Measurements from ENCODE around the gene AUNIP.

The AUNIP gene

DNA sequence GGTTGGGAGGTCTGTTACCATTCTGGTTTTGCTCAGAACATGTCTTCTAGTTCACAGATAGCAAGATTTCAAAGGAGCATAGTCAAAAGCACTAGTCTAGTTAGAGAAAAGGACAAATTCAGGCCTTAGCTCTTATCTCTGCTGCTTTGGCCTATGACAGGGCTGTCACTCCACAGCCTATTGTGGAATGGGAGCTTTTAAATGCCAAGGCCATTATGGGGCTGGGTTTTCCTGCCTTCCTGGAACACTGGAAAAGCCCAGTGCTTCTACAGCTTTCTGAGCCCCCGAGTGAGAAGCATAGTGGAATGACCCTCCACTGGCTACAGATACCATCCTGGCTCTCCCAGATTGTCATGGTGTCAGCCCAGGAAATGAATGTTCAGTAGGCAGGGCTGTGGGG, 30.2 kb downstream of the AUNIP start:
- no peak for DNase-seq (ENCODE audit: low spot score)

DNA sequence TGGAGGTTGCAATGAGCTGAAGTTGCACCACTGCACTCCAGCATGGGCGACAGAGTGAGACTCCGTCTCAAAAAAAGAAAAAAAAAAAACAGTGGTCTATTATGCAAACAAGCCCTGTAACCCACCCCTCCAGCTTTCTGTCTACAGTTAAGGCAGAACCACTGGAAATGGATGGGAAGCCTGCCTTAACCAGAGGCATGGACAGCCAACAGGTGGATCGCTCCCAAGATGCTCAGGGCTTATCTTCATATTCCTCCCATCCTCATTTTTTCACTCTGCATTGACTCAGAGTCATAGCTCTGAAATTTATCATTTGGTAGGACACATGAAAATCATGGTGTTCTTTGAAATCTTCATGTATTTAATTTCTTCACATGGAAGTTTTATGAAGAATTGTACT, 30.8 kb downstream of the AUNIP start:
- no peak for DNase-seq (ENCODE audit: low spot score)

DNA sequence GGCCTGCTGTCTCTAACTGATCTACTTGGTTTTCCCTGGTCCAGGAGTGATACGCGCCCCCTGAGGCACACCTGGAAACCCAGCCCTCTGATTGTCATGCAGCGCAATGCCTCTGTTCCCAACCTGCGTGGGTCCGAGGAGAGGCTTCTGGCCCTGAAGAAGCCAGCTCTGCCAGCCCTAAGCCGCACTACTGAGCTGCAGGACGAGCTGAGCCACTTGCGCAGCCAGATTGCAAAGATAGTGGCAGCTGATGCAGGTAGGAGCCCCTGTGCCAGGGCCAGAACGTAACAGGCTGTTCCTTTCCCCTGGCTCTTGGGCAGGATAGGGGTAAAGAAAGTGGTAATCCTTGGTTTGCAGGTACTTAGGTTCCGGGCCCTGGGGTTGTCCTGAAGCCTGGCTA, 32.7 kb downstream of the AUNIP start:
- DNase-seq (ENCODE audit: low spot score): no peak

DNA sequence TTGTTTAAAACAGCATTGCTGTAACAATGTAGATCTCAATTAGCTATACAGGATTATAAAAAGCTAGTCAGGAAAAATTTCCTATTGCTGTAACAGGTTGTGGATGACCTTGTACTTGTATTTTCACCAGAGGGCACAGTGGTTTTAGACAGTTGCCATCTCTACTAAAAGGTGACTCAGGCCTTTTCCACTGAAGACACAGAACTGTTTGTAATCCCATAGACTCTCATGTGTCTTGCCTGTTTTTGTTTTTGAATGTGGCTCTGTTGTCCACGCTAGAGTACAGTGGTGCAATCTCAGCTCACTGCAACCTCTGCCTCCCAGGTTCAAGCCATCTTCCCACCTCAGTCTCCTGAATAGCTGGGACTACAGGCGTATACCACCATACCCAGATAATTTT, 33.7 kb downstream of the AUNIP start:
- DNase-seq (ENCODE audit: low spot score): no peak

DNA sequence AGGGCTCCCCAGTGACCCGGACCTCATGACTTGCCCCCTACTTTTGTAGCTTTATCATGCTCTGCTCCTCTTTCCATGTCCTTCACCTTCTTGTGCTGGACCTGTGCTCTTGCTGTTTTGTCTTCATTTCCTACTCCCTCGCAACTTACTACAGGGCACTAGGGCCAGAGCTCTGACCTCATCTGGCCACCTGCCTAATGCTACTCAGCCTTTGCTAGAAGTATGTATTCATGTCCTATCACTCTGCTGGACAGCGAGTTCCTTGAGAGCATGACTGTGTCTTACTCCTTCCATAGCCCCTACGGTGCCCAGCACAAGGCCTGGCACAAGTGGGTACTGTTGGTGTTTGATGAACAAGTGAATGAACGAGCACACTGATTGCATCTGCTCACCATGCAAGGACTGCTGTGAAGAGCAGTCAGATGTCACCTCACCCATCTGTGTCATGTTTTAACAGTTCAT, 37.6 kb downstream of the AUNIP start:
- DNase-seq (ENCODE audit: low spot score): no peak

DNA sequence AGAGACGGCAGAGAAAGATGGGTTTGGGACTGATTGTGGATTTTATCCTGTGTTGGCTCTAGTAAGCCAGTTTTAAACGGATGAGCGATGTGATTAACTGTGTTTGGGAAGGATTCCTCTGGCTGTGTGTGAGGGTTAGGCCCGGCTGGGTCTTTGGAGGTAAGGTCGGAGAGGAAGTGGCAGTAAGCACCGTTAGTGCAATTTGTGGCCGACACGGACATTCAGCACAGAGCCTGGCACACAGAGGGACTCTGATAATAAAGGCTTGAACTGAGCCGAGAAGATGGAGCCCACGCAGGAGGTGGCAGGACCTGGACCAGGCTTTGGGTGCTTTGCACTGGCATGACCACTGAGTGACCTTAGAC, 38.2 kb downstream of the AUNIP start:
- no peak for DNase-seq (ENCODE audit: low spot score)

DNA sequence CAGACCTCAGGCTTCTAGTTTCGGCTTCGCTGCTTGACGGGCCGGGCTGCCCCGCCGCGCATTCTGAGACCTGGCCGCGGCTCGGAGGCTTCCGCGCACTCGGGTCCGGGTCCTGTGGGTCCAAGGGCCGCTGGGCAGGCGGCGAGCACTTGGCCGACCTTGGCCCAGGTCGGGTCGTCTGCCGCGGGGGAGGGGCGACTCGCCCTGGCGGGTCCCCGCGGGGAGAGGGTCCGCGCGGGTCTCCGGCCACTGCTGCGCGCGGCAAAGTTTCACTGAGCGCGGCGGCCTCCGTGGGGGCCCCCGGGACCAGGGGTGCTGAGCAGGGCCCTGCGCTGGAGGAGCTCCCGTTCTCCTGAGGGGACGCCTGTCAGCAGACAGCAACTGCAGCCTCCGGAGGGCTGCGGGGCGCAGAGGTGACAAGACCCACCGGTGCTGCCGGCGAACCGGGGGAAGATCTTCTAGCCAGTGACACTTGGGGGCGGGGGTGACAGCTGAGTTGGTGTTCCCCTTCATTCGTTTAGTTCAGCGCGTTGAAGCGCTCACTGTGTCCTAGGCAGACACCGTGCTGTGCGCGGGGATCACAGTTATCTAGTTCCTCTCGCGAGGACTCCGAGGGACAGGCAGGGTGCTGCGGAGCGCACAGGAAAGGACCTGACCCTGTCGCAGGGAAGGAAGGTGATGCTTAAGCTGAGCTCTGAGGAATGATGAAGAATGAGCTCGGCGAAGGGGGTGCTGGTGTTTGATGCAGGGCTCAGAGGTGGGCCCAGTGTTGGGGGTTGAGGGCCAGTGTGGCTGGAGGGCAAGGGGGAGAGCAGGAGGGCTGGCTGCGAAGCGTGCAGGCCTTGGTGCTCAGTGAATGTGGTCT, 38.8 kb downstream of the AUNIP start:
- peak; percentile 61 for DNase-seq (ENCODE audit: low spot score)

DNA sequence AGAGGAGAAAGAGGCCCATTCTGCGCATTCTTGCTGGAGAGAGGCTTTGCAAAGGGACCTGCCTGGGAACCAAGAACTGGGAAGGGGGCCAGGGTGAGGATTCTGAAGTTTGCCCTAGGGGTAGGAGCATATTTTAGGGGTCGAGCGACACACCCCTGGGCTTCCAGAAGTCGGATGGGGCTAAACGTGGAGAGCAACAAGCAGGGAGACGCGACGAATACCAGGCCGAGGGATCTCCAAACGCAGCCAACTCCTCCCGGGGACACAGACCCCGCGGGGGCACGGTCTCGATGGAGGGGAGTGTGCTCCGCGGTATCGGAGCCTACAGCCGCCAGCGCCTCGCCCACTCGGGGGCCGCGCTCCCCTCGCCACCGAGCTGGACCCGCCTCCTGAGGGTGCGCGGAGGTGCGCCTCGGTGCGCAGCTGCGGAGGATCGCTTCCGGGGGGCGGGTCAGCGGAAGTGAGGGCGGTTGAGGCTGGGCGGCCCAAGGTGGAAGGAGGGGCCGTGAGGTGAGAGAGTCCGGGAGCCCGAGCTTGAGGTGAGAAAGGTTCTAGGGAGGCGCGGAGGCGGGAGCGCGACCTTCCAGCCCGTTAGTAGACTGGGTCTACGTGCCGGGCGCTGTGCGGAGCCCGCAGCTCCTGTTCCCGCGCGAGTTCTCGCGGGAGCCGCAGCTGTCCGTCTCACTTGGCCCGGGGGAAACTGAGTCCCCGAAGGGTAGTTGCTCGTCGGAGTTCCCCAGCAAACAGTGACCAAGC, 39.6 kb downstream of the AUNIP start, which contains the start of gene MTFR1L:
MTFR1L (plus strand) TSS at position 464 of the 756 bp plus-strand sequence. CDS start 3,151 bp downstream, outside the sequence.
- DNase-seq (ENCODE audit: low spot score): peak; percentile 77

DNA sequence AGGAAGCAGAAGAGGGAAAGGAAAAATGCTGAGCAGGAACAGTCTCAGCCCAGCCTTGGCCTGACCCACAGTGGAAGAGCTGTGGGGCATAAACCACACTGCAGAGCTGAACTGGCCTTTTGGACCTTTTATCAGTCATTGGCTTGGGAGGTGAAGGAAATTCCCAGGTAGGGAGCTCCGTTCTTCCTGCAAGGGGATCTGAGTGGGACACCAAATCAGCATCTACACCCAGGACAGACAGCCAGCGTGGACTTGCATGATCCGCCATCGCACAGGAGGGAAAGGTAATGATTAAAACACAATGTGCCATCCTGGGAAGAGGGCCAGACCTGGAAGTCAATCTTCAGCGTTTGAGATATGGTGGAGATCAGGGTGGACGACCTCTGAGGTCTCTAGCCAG, 40.7 kb downstream of the AUNIP start:
- no peak for DNase-seq (ENCODE audit: low spot score)

DNA sequence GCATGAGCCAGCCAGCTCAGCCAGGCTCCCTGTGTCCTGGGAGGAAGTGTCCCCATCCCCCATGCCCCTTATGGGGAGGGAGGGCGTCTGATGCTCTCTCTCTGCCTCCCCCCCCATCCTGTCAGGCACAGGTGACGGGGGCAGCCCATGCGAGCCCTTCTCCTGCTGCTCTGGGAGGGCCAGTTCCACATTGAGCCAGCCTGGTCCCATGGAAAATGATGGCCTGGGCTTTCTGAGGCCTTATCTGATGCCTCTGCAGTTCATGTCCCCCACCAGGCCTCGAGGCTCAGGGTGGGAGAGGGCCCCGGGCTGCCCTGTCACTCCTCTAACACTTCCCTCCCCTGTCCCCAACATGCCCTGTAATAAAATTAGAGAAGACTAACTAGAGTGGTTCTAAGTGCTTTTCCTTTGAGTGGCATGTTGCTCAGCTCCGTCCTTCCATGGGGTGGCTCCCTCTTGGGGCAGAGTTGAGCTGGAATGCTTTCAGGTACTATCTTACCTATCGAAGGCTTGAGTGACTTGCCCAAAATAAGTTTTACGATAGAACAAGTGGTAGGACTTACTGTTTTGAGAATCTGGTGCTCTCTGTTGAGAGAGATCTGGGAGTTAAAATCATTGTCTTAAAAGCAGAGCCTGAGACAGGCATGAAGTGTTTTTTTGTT, 41.3 kb downstream of the AUNIP start:
- peak; percentile 92 for DNase-seq (ENCODE audit: low spot score)

DNA sequence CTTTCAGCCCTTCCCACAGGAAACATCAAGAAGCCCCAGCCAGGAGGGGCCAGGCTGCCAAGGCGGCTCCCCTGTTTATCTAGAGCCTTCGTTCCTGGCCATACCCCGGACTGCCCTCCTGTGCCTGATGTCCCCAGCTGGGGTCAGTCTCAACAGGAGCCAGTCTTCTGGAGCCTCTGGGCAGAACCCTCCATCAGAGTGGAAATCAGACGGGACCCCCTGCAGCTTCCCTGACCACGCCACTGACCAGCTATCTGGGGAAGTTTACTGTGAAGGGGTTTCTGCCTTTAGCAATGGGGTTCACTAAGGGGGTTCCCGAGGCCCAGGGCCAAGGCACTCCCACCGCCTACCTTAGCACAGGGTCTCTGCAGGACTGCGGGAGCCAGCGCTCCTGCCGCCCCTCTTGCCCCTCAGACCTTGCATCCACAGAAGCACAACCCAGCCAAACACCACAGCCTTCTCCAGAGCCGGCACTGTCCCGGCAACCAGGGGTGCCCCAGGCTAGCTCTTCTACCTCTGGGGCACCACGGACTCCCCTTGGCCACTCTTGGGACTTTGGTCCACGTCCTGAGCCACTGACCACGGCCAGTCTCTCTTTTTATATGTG, 43.0 kb downstream of the AUNIP start:
- no peak for DNase-seq (ENCODE audit: low spot score)

DNA sequence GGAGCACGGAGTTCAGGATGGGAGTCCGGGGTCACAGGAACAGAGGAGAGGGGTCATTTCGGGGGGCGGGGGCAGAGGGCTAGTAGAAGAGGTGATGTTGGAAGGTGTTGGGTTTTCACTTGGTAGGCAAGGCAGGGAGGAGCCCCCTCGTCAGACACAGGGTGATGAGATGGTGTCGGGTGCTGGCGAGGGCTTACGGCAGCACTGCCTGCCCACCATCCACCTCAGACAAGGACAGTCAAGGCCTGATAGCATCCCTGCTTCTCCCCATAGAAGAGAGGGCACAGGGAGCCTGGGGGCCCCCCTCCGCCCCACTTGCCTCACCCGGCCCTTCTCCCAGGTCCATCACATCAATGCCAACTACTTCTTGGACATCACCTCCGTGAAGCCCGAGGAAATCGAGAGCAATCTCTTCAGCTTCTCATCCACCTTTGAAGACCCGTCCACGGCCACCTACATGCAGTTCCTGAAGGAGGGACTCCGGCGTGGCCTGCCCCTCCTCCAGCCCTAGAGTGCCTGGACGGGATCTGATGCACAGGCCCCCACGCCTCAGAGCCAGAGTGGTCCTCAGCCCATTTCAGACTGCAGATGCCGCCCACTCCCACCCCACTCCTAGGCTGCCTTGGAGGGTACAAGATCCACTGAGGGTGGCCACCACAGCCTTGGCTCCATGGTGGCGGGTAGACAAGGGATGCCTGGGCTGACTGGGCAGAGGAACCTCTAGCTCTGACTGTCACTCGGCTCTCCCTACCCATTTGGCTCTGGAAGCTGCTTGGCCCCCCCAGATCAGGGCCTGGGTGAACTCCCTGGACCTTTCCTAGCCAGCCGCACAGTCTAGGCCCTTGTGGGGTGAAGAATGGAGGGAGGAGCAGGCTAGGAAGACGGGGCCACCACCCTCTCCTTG, 43.8 kb downstream of the AUNIP start:
- no peak for DNase-seq (ENCODE audit: low spot score)

DNA sequence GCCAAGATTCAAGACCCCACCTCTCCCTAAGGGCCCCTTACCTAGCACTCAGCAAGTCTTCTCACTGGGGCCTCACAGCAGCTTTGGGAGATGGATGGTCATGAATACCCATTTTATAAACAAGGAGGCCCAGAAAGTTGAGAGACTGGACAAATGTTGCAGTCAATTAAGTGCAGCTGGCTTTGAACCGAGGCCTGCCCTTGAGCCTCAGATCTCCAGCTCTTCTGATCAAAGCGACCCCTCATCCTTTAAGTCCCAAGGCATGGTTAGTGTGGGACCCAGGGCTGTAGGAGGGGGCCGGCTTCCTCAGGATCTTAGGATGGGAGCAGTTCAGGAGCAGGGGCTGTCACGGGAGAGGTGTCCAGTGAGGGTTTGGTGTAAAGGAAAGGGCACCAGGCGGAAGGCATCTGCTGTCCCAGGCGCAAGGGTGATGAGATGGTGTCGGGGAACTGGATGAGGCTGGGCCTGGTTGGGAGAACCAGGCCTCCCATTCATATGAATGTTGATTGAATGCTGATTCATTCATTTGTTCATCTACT, 44.6 kb downstream of the AUNIP start:
- no peak for DNase-seq (ENCODE audit: low spot score)

DNA sequence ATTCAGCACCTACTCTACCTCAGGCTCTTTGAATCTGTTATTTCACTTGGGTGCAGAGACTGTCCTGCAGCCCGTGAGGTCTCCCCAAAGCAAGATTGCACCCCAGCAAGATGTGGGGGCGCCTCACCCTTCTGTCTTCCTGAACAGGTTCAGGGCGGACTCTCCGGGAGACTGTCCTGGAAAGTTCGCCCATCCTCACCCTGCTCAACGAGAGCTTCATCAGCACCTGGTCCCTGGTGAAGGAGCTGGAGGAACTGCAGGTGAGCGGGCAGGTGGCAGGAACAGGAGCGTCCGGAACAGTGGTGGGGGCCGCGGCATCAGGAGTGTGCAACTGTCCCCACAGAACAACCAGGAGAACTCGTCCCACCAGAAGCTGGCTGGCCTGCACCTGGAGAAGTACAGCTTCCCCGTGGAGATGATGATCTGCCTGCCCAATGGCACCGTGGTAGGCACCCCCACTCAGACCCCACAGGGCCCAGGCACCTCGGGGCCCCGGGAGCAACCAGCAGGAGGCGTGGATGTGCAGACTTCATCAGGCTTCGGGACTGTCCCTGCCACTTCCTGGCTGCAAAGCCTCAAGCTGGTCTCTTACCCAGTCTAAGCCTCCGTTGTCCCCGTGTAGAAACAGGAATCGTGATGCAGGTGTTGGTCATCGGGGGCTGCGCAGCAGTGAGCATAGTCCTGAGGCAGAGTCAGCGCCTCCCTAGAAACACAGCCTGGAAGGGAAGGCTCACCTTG, 45.4 kb downstream of the AUNIP start:
- no peak for DNase-seq (ENCODE audit: low spot score)

DNA sequence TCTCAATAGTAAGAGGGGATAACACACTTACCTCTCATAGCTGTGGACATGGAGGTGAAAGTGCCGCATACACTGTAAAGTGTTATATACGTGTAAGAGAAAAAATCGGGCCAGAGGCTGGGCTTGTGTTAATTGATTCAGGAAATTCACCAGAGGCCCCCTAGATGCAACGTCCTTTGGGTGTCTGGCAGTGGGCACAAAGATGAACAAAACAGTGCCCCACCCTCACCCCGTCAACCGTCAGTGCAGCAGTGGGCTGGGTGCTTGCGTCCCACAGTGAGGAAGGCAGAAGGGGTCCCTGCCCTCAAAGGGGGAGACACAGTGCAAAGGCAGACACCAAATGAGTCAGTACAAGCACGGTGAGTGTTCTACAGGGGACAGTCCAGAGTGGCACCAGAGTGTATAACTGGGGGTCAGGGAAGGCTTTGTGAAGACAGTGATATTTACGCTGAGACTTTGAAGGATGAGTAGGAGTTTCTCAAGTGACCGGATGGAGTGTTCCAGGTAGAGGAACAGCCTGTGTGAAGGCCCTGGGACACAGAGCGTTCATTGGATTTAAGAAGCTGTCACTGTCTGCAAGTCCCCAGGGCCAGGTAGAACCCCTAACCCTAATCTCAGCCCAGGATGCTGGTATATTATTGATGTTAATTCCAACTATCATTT, 46.1 kb downstream of the AUNIP start:
- no peak for DNase-seq (ENCODE audit: low spot score)

DNA sequence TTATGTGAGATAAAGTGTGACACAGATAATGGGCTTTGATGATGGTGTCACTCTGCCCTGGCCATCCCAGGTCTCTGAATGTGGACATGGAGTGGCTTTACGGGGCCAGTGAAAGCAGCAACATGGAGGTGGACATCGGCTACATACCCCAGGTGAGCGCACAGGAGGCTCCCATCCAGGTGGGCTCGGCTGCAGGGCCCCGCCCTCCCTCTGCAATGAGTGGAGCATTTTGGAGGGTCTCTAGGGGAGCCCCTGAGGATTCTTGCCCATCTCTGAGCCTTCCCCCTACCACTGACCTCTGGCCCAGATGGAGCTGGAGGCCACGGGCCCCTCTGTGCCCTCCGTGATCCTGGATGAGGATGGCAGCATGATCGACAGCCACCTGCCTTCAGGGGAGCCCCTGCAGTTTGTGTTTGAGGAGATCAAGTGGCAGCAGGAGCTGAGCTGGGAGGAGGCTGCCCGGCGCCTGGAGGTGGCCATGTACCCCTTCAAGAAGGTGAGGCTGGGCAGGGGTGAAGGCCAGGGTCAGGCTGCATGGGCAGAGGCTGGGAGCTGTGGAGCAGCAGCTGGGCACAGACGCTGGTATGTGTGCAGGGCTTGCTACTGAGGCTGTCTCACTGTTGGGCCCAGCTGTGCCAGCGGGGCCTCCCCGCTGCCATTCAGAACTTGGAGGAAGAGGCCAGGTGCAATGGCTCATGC, 47.7 kb downstream of the AUNIP start:
- DNase-seq (ENCODE audit: low spot score): no peak

DNA sequence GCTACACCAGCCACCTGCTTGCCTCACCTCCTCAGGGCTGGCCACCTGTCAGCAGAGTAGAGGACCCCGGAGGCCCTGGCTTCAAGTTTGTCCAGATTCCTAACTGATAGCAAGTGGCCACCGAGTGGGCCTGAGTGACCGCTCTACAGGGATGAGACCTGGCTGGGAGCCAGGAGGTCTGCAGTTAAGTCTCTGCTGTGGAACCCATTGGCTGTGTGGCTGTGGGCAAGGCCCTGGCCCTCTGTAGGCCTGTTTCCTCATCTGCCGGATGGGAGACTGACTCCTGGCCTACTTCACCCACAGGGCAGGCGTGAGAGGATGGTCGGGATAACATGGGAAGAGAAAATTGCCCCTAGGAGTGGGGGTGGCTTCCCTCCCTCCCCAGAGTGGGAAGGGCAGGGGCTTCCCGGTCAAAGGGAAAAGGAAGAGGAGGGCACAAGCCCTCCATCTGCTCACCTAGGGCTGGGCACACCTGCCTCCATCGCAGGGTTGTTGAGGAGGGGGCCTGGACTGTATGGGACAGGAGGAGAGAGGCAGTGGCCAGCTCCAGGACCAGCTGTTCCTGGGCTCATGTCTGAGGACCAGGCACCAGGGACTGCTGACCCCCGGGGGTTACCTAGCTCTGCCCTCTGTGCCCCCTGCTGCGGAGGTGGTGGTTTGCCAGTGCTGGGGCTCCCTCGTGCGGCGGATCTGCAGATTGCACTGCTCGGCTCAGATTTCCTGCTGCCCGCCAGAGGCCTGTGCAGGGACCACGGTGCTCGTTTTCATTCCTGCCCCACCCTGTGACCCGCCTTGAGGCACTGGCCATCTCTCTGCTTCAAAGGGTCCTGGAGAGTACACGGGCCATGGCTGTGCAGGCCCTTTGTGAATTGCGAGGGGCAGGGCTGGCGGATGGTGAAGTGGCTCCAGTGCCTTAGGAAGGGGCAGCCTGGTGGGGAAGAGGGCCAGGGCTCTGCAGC, 48.6 kb downstream of the AUNIP start:
- no peak for DNase-seq (ENCODE audit: low spot score)
